Measurements from ENCODE around the gene RAI1.

GRCh38 chr17:17749921-17750320 is 68.7 kb downstream of the RAI1 start:
- TF ChIP-seq, protein P1, sequence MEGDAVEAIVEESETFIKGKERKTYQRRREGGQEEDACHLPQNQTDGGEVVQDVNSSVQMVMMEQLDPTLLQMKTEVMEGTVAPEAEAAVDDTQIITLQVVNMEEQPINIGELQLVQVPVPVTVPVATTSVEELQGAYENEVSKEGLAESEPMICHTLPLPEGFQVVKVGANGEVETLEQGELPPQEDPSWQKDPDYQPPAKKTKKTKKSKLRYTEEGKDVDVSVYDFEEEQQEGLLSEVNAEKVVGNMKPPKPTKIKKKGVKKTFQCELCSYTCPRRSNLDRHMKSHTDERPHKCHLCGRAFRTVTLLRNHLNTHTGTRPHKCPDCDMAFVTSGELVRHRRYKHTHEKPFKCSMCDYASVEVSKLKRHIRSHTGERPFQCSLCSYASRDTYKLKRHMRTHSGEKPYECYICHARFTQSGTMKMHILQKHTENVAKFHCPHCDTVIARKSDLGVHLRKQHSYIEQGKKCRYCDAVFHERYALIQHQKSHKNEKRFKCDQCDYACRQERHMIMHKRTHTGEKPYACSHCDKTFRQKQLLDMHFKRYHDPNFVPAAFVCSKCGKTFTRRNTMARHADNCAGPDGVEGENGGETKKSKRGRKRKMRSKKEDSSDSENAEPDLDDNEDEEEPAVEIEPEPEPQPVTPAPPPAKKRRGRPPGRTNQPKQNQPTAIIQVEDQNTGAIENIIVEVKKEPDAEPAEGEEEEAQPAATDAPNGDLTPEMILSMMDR (conservative IDR thresholded peaks at IDR 0.05; ENCODE audit: low read length) = no peak
- TF ChIP-seq EZH2phosphoT487 (IDR thresholded peaks at IDR 0.05; ENCODE audit: borderline replicate concordance, low read depth, low read length) = no peak

All from OCI-LY7 (cell line).